HG03039 (cell line): ENCODE data around the gene ICA1L.

Experiments
- ATAC-seq: cut with Tn5 transposase; IDR thresholded peaks from one replicate; pipeline ENCODE4 v1.9.1; 2021; ENCODE audit warnings: mild to moderate bottlenecking, moderate library complexity; ENCODE audit not compliant: unreplicated experiment

The ICA1L gene

DNA sequence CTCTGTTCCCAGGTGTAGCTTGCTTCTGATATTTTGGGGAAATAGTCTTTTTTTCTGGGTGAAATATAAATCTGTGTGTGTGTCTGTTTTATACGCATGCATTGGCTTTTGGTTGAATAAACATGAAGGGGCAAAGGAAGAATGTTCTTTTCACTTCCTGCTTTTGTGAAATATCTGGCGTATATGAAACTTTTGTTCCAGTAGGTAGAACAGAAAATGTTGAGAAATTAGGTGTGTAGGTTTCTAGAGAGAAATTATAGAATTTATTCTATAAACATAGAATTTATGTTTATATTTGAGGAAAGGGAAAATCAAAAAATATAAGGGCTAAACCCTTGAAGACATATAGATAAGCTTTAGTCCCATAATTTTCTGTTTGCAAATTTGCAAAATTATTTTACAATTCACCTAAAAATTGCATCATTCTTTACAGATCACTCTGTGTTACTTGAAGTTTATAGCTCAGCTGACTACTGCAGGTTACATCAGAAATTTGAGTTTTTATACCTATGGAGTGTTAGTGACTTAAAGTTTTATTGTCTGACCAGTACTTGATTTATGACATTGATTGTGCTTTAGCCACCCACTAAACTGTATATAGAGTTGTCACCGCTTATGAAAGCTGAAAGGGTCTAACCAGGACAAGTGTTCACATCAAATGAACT is 120.7 kb downstream of the ICA1L start:
- ATAC-seq, result no peak

DNA sequence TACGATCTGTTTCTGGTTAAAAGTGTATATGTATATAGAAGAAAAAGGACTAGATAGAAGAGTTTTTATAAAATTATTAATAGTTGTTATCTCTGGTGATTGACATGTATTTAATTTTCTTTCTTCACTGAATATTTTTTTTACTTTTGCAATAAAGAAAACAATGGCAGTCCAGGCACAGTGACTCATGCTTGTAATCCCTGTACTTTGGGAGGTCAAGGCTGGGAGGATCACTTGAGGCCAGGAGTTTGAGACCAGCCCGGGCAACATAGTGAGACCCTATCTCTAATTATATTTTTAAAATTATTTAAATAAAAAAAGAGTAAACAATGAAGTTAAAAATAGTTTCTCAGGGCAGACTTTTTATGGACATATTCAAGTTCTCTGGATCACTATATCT is 122.1 kb downstream of the ICA1L start:
- no peak for ATAC-seq

DNA sequence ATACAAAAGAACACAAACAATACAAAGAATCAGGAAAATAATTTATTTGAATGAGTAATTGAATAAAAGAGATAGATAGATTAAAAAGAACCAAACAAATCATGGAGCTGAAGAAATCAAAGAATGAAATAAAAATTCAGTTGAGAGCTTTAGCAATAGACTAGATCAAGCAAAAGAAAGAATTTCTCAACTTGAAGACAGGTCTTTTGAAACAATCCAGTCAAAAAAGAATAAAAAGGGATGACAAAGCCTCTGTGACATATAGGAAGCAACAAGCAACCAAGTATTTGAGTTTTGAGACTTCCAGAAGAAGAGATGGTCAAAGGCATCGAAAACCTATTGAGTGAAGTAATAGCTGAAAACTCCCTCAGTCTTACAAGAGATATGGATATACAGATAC is 128.0 kb downstream of the ICA1L start:
- ATAC-seq, result no peak

DNA sequence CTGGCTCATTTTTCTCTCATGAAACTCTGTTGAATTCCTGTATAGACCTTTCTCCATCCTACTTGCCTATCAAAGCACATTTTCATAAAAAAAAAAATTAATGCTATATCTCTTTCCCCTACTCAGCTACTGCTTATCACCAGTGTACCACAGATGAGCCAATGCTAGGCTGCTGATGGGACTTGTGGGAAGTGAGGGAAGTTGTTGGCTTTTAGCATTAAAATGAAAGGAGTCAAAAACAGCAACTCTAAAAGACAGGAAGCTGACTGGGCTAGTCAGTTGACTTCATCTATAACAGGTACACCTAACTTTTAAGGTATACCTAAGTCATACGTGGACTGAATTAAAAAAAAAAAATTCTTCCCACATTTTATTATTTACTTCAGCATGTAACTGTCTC is 134.7 kb downstream of the ICA1L start:
- no peak for ATAC-seq

DNA sequence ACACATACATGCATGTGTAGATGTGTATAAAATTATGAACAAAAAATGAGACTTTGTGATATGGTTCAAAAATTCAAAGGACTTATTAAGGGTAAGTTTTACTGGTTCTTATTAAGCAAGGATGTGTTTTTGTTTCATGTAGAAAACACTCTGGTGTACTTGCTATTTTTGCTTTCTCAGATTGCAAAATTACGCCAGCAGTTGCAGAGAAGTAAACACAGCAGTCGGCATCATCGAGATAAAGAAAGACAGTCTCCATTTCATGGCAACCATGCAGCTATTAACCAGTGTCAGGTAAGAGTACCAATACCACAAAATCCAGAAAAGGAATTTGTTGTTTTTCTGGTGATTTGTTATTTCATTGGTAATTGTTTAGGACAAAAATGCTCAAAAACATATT is 145.5 kb downstream of the ICA1L start:
- ATAC-seq, result no peak

DNA sequence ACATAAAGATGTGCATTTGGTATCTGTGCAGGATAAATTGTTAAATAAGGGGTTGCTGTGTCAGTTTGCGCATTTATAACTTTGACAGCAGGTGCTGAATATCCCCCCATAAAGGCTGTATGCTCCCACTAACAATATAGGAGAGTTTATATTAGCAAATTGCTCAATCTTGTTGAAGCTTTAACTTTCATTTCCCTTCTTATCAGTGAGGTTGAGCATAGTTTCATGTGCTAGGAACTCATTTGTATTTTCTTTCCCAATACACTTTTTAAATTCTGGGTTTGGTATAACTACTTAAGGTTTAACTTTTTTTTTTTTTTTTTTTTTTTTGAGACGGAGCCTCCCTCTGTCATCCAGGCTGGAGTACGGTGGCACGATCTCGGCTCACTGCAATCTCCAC is 147.8 kb downstream of the ICA1L start:
- no peak for ATAC-seq
